Kidney epithelial cell (primary cell): Measurements from ENCODE around the gene MIPOL1. TPM values are rescaled to one million over a fixed set of nuclear protein-coding genes. Genes with fewer than 3 reads are reported as not detected.

Experiments used
- DNase-seq: peaks from one replicate; pipeline ENCODE4 v3.0.0-alpha.2; 2010; ENCODE audit warnings: low read depth
- H3K27me3 ChIP-seq: 2 replicates; pipeline ENCODE4 v1.6.0; 2011; ENCODE audit warnings: low read length; ENCODE audit not compliant: control insufficient read depth, insufficient read depth
- H3K36me3 ChIP-seq: 2 replicates; pipeline ENCODE4 v1.5.1; 2011; ENCODE audit warnings: low read length; ENCODE audit not compliant: control insufficient read depth, insufficient read depth
- H3K4me3 ChIP-seq: 2 replicates; pipeline ENCODE4 v1.5.1; 2011; ENCODE audit warnings: low read depth, mild to moderate bottlenecking, control low read depth, low read length
- CTCF ChIP-seq: IDR thresholded peaks from 2 replicates; pipeline ENCODE4 v1.5.1; 2011; ENCODE audit warnings: mild to moderate bottlenecking, moderate library complexity, low read length, control low read depth, inconsistent platforms; ENCODE audit not compliant: insufficient read depth, poor library complexity, severe bottlenecking
- total RNA-seq: library from RNA; depleted of rRNA; stranded (reverse); fragments of >200 nt; gene quantifications from 2 replicates; pipeline ENCODE4 v1.2.3, GENCODE V29; 2015

MIPOL1 gene
- total RNA-seq, 1 donor from 2014 or later = 7.1 TPM

GRCh38 chr14:37417151-37417550 is 219.4 kb downstream of the MIPOL1 start:
- no peaks in the 10 kb centered on the region for H3K27me3 ChIP-seq
- TF ChIP-seq CTCF = no peak
- no peak overlapping the region for H3K4me3 ChIP-seq

GRCh38 chr14:37417833-37418232 is 220.1 kb downstream of the MIPOL1 start:
- Histone ChIP-seq H3K36me3 (no peaks in the 10 kb centered on the region), H3K27me3 (no peaks in the 10 kb centered on the region), H3K4me3 (no peak overlapping the region)
- no peak for TF ChIP-seq CTCF
- DNase-seq = no peak

More at GRCh38 chr14:37417151-37417550, 219.4 kb downstream of the MIPOL1 start:
- DNase-seq = no peak
- no peaks in the 10 kb centered on the region for H3K36me3 ChIP-seq

- no peaks in the 10 kb centered on the region for H3K36me3 ChIP-seq
- H3K4me3 ChIP-seq = no peak overlapping the region
- no peaks in the 10 kb centered on the region for H3K27me3 ChIP-seq
- no peak for DNase-seq
- TF ChIP-seq CTCF = no peak
Observed at GRCh38 chr14:37420622-37421021, 222.9 kb downstream of the MIPOL1 start.

- no peaks in the 10 kb centered on the region for H3K36me3 ChIP-seq
- no peak overlapping the region for H3K4me3 ChIP-seq
- H3K27me3 ChIP-seq = no peaks in the 10 kb centered on the region
- TF ChIP-seq CTCF = no peak
- no peak for DNase-seq
Observed at GRCh38 chr14:37422319-37422718, 224.6 kb downstream of the MIPOL1 start.

- Histone ChIP-seq H3K27me3 (no peaks in the 10 kb centered on the region), H3K36me3 (no peaks in the 10 kb centered on the region), H3K4me3 (no peak overlapping the region)
- no peak for DNase-seq
- no peak for TF ChIP-seq CTCF
Observed at GRCh38 chr14:37422748-37423147, 225.0 kb downstream of the MIPOL1 start.

GRCh38 chr14:37428954-37429353 is 231.2 kb downstream of the MIPOL1 start:
- no peaks in the 10 kb centered on the region for H3K36me3 ChIP-seq
- DNase-seq = no peak
- TF ChIP-seq CTCF = no peak
- no peaks in the 10 kb centered on the region for H3K27me3 ChIP-seq
- H3K4me3 ChIP-seq = no peak overlapping the region
